HEK293 (cell line): ENCODE data around the gene SORCS3.

ENCODE experiments used
- CTCF ChIA-PET: fragments of 350-600 bp; formaldehyde crosslinking; extraction: SDS; loops from one replicate; lab custom pipeline; 2021; ENCODE audit warnings: antibody characterized with exemption; lab: Yijun Ruan, JAX
- POLR2A ChIA-PET: fragments of 300-600 bp; formaldehyde crosslinking; extraction: SDS; loops from one replicate; lab custom pipeline; 2020; ENCODE audit warnings: antibody characterized with exemption, inconsistent platforms; lab: Yijun Ruan, JAX
- H3K27ac ChIP-seq: fragments of 200-500 bp; sonication (Bioruptor generic); 2 replicates; pipeline ENCODE4 v1.5.1; 2014; ENCODE audit warnings: low read depth, low read length, control low read depth, inconsistent platforms; ENCODE audit errors: extremely low read depth
- H3K36me3 ChIP-seq, 2 experiments: fragments of 200-500 bp in 1 of 2; sonication (Bioruptor generic) in 1 of 2; 1 replicate in 1 of 2; 2 replicates in 1 of 2; pipeline ENCODE4 v1.5.1; 2014 to 2017; ENCODE audit warnings: inconsistent platforms in 2 of 2, low read length in 2 of 2; ENCODE audit not compliant: control insufficient read depth in 2 of 2, insufficient read depth in 1 of 2
- H3K4me1 ChIP-seq: fragments of 200-500 bp; sonication (Bioruptor generic); 2 replicates; pipeline ENCODE4 v1.5.1; 2014; ENCODE audit warnings: mild to moderate bottlenecking, low read length, inconsistent platforms; ENCODE audit not compliant: control insufficient read depth, insufficient read depth
- H3K4me3 ChIP-seq: 2 replicates; pipeline ENCODE4 v1.5.1; 2011; ENCODE audit warnings: low read depth, mild to moderate bottlenecking, control low read depth, low read length, moderate library complexity
- H3K9me3 ChIP-seq: fragments of 200-500 bp; sonication (Bioruptor generic); 2 replicates; pipeline ENCODE4 v1.5.1; 2014; ENCODE audit warnings: low read depth, low read length, inconsistent platforms; ENCODE audit not compliant: control insufficient read depth, insufficient read depth
- GLI4 ChIP-seq: fragments of 450-650 bp; formaldehyde crosslinking; IDR thresholded peaks from 2 replicates; pipeline ENCODE4 v1.5.1; 2016; ENCODE audit warnings: missing biosample characterization, missing genetic modification characterization
- HOXA7 ChIP-seq: sonication (generic); formaldehyde crosslinking; IDR thresholded peaks from 2 replicates; pipeline ENCODE4 v1.8.1; 2022; ENCODE audit warnings: missing genetic modification reagents, borderline replicate concordance
- KLF16 ChIP-seq: fragments of 450-650 bp; formaldehyde crosslinking; IDR thresholded peaks from 2 replicates; pipeline ENCODE4 v1.5.1; 2017; ENCODE audit warnings: missing biosample characterization, missing genetic modification characterization
- KLF8 ChIP-seq: fragments of 450-650 bp; formaldehyde crosslinking; IDR thresholded peaks from 2 replicates; pipeline ENCODE4 v1.5.1; 2016; ENCODE audit warnings: missing biosample characterization, missing genetic modification characterization
- MEIS1 ChIP-seq: sonication (generic); formaldehyde crosslinking; IDR thresholded peaks from 2 replicates; pipeline ENCODE4 v1.8.1; 2022; ENCODE audit warnings: missing genetic modification reagents, mild to moderate bottlenecking, borderline replicate concordance
- MZF1 ChIP-seq: fragments of 450-650 bp; formaldehyde crosslinking; IDR thresholded peaks from 2 replicates; pipeline ENCODE4 v1.5.1; 2017; ENCODE audit warnings: missing biosample characterization, missing genetic modification characterization, borderline replicate concordance
- ZBTB20 ChIP-seq: fragments of 450-650 bp; formaldehyde crosslinking; IDR thresholded peaks from 2 replicates; pipeline ENCODE4 v1.5.1; 2016; ENCODE audit warnings: missing biosample characterization, missing genetic modification characterization
- ZBTB8A ChIP-seq: fragments of 450-650 bp; formaldehyde crosslinking; IDR thresholded peaks from 2 replicates; pipeline ENCODE4 v1.5.1; 2016; ENCODE audit warnings: missing biosample characterization, missing genetic modification characterization
- ZFP41 ChIP-seq: fragments of 450-650 bp; formaldehyde crosslinking; IDR thresholded peaks from 2 replicates; pipeline ENCODE4 v1.5.1; 2016; ENCODE audit warnings: missing biosample characterization, missing genetic modification characterization, borderline replicate concordance
- ZNF157 ChIP-seq: fragments of 450-650 bp; formaldehyde crosslinking; IDR thresholded peaks from 2 replicates; pipeline ENCODE4 v1.5.1; 2016; ENCODE audit warnings: missing biosample characterization, missing genetic modification characterization
- ZNF202 ChIP-seq: fragments of 450-650 bp; formaldehyde crosslinking; IDR thresholded peaks from 2 replicates; pipeline ENCODE4 v1.5.1; 2016; ENCODE audit warnings: missing biosample characterization, missing genetic modification characterization, borderline replicate concordance
- ZNF433 ChIP-seq: fragments of 450-650 bp; formaldehyde crosslinking; IDR thresholded peaks from 2 replicates; pipeline ENCODE4 v1.5.1; 2016; ENCODE audit warnings: missing biosample characterization, missing genetic modification characterization, low read depth
- ZNF521 ChIP-seq: fragments of 450-650 bp; formaldehyde crosslinking; IDR thresholded peaks from 2 replicates; pipeline ENCODE4 v1.5.1; 2017; ENCODE audit warnings: missing biosample characterization, mild to moderate bottlenecking, missing genetic modification characterization
- ZNF560 ChIP-seq: fragments of 450-650 bp; formaldehyde crosslinking; IDR thresholded peaks from 2 replicates; pipeline ENCODE4 v1.5.1; 2017; ENCODE audit warnings: missing biosample characterization, missing genetic modification characterization, borderline replicate concordance
- ZNF610 ChIP-seq: fragments of 450-650 bp; formaldehyde crosslinking; IDR thresholded peaks from 2 replicates; pipeline ENCODE4 v1.5.1; 2016; ENCODE audit warnings: missing biosample characterization, missing genetic modification characterization, borderline replicate concordance
- ZNF660 ChIP-seq: fragments of 450-650 bp; IDR thresholded peaks from 2 replicates; pipeline ENCODE4 v1.5.1; 2018; ENCODE audit warnings: missing biosample characterization, mild to moderate bottlenecking, missing genetic modification characterization
- ZNF707 ChIP-seq: fragments of 450-650 bp; formaldehyde crosslinking; IDR thresholded peaks from 2 replicates; pipeline ENCODE4 v1.5.1; 2016; ENCODE audit warnings: missing biosample characterization, missing genetic modification characterization
- ZNF785 ChIP-seq: fragments of 450-650 bp; formaldehyde crosslinking; IDR thresholded peaks from 2 replicates; pipeline ENCODE4 v1.5.1; 2016; ENCODE audit warnings: missing biosample characterization, missing genetic modification characterization
- ZNF843 ChIP-seq: fragments of 450-650 bp; formaldehyde crosslinking; IDR thresholded peaks from 2 replicates; pipeline ENCODE4 v1.5.1; 2016; ENCODE audit warnings: missing biosample characterization, missing genetic modification characterization
- ZXDB ChIP-seq: fragments of 450-650 bp; formaldehyde crosslinking; IDR thresholded peaks from 2 replicates; pipeline ENCODE4 v1.5.1; 2016; ENCODE audit warnings: missing biosample characterization, missing genetic modification characterization
- TF ChIP-seq, protein P1 (sequence below): fragments of 450-650 bp; formaldehyde crosslinking; IDR thresholded peaks from 2 replicates; pipeline ENCODE4 v1.5.1; 2016; ENCODE audit warnings: missing biosample characterization, missing genetic modification characterization
- TF ChIP-seq, protein P2 (sequence below): fragments of 450-650 bp; formaldehyde crosslinking; IDR thresholded peaks from 2 replicates; pipeline ENCODE4 v1.5.1; 2016; ENCODE audit warnings: missing biosample characterization, missing genetic modification characterization

The SORCS3 gene

GRCh38 chr10:104773105-104773504 lies 132.0 kb downstream of the SORCS3 start (continued):
- TF ChIP-seq, protein P1, sequence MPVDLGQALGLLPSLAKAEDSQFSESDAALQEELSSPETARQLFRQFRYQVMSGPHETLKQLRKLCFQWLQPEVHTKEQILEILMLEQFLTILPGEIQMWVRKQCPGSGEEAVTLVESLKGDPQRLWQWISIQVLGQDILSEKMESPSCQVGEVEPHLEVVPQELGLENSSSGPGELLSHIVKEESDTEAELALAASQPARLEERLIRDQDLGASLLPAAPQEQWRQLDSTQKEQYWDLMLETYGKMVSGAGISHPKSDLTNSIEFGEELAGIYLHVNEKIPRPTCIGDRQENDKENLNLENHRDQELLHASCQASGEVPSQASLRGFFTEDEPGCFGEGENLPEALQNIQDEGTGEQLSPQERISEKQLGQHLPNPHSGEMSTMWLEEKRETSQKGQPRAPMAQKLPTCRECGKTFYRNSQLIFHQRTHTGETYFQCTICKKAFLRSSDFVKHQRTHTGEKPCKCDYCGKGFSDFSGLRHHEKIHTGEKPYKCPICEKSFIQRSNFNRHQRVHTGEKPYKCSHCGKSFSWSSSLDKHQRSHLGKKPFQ (tag by site-specific recombination), result no peak
- no peak for TF ChIP-seq KLF16 (tag by site-specific recombination)
- TF ChIP-seq, all 188 proteins: peak for 0

GRCh38 chr10:104774234-104774633 lies 133.1 kb downstream of the SORCS3 start:
- POLR2A ChIA-PET, result no interaction called here
- TF ChIP-seq ZNF521 (tag by site-specific recombination), result no peak
- TF ChIP-seq ZFP41, result no peak
- TF ChIP-seq ZNF610 (tag by site-specific recombination), result no peak
- TF ChIP-seq MEIS1 (CRISPR knock-in tag), result no peak
- TF ChIP-seq ZNF785 (tag by site-specific recombination), result no peak
- TF ChIP-seq, all 188 proteins: peak for 0

DNA sequence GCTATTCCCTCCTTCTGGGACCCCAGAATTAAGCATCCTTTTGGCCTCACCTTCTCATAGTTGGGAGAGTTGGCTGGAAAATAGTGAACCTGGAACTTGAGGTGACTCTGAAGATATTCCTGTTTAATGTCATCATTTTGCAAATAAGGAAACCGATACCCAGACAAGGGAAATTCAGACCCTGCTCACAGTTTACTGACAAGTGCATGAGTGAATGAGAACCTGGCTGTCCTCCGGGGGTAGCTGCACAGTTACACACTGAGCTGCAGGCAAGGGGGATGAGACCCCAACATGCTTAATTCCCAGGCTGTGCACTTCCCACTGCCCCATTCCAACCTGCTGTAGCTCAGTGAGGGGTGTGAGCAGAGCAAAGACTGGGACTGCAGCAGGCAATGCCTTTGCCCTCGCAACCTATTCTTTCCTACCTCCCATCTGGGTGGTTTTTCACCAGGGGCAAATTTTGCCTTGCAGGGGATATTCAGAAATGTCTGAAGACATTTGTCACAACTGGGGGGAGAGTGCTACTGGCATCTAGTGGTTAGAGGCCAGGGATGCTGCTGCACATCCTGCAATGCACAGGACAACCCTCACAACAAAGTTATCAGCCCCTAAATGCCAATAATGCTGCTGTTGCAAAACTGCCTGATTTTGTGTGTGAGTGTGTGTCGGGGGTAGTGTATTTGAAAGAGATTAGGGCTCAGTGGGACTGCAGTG lies 136.2 kb downstream of the SORCS3 start:
- TF ChIP-seq MZF1 (tag by site-specific recombination) (no peak), ZBTB20 (tag by site-specific recombination) (no peak), ZBTB8A (tag by site-specific recombination) (no peak), ZNF202 (tag by site-specific recombination) (no peak), ZNF433 (no peak)
- Histone ChIP-seq H3K9me3 (no peaks in the 10 kb centered on the region), H3K36me3 (no peaks in the 10 kb centered on the region), H3K4me3 (no peak overlapping the region), H3K27ac (no peak overlapping the region), H3K4me1 (no peaks in the 10 kb centered on the region)
- CTCF ChIA-PET, result no interaction called here
- POLR2A ChIA-PET, result no interaction called here

More at GRCh38 chr10:104774234-104774633, 133.1 kb downstream of the SORCS3 start:
- CTCF ChIA-PET, result no interaction called here
- Histone ChIP-seq H3K4me1 (no peaks in the 10 kb centered on the region), H3K27ac (no peak overlapping the region), H3K4me3 (no peak overlapping the region), H3K9me3 (no peaks in the 10 kb centered on the region), H3K36me3 (no peaks in the 10 kb centered on the region)

DNA sequence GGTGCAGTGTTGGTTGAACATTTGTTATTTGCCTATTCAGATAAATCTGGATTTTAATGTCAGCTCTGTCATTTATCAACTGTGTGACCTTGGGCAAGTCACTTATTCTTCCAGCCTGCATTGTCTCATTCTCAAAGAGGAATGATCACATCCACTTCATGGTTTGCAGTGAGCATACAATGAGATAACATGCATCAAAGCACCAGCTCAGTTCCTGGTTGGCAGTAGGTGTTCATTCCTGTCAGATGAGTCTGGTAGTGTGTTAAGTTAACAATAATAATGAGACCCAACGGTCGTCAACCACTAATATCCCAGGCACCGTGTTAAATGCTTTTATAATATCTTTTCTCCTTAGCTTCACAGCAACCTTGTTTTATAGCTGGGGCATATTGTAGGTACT lies 137.3 kb downstream of the SORCS3 start:
- TF ChIP-seq ZNF707 (tag by site-specific recombination) (no peak), ZNF157 (tag by site-specific recombination) (no peak), GLI4 (tag by site-specific recombination) (no peak), KLF8 (no peak), ZXDB (tag by site-specific recombination) (no peak), HOXA7 (CRISPR knock-in tag) (no peak), ZNF843 (tag by site-specific recombination) (no peak), ZNF660 (tag by site-specific recombination) (no peak), ZNF433 (no peak), ZNF560 (tag by site-specific recombination) (no peak)
- TF ChIP-seq, protein P1 (tag by site-specific recombination), result no peak
- TF ChIP-seq, protein P2, sequence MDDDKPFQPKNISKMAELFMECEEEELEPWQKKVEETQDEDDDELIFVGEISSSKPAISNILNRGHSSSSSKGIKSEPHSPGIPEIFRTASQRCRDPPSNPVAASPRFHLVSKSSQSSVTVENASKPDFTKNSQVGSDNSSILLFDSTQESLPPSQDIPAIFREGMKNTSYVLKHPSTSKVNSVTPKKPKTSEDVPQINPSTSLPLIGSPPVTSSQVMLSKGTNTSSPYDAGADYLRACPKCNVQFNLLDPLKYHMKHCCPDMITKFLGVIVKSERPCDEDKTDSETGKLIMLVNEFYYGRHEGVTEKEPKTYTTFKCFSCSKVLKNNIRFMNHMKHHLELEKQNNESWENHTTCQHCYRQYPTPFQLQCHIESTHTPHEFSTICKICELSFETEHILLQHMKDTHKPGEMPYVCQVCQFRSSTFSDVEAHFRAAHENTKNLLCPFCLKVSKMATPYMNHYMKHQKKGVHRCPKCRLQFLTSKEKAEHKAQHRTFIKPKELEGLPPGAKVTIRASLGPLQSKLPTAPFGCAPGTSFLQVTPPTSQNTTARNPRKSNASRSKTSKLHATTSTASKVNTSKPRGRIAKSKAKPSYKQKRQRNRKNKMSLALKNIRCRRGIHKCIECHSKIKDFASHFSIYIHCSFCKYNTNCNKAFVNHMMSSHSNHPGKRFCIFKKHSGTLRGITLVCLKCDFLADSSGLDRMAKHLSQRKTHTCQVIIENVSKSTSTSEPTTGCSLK, result no peak
- no peaks in the 10 kb centered on the region for H3K9me3 ChIP-seq
- H3K4me1 ChIP-seq, result no peaks in the 10 kb centered on the region
- H3K36me3 ChIP-seq, result no peaks in the 10 kb centered on the region
- H3K4me3 ChIP-seq, result no peak overlapping the region
- POLR2A ChIA-PET, result no interaction called here
- CTCF ChIA-PET, result no interaction called here
- H3K27ac ChIP-seq, result no peak overlapping the region
